Activated CD8-positive, alpha-beta memory T cell treated with anti-CD3 and anti-CD28 coated beads for 1 hour (primary cell): ENCODE measurements around the gene TMEM170B.

Source experiments
- DNase-seq, 2 donors: peaks; one replicate each; pipeline ENCODE4 v3.0.0-alpha.2; 2020; ENCODE audit warnings: low read depth in 1 of 2; ENCODE audit errors: extremely low read depth in 1 of 2

Gene TMEM170B

DNA sequence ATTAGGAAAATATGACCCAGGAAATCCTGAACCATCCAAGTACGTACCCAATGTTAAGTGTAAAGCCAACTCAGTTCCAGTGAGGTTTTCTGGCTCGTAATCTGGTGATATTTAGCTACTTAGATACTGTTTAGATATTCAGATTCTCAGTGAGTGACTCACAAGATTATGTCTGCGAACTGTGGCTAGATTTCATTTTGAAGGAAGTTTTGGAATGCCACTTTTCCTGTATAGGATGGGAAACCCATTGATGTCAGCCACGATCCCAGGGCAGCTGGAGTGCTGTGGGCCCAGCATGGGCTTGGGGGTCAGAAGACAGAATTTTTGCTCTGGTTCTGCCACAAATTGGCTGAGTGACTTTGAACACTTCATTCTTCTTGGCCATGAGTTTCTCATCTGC, 76.3 kb downstream of the TMEM170B start:
- DNase-seq = no peak

- DNase-seq = no peak
Observed at GRCh38 chr6:11614534-11615213, 77.1 kb downstream of the TMEM170B start.

- DNase-seq = no peak
Observed at GRCh38 chr6:11615214-11615602, 77.7 kb downstream of the TMEM170B start.

DNA sequence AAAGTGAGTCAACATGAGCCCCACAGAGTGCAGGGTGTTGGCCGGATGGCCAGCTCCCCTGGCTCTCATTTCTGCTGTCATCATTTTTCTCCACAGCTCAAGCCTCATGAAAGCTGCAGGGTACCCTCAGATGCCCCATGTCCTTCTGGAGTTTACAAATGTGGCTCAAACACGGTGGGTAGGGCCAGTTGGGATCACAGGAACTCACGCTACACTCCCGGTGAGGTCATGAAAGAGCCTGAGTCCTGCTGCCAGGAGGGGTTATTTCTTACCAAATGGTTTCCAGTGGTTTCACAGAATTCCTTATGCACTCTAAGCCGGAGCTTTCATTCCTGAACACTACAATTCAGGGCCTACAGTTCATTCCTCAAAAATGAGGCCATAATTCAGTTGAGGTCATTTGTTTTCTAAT, 78.7 kb downstream of the TMEM170B start:
- no peak for DNase-seq

GRCh38 chr6:11618533-11618932, 81.0 kb downstream of the TMEM170B start:
- DNase-seq = no peak

DNA sequence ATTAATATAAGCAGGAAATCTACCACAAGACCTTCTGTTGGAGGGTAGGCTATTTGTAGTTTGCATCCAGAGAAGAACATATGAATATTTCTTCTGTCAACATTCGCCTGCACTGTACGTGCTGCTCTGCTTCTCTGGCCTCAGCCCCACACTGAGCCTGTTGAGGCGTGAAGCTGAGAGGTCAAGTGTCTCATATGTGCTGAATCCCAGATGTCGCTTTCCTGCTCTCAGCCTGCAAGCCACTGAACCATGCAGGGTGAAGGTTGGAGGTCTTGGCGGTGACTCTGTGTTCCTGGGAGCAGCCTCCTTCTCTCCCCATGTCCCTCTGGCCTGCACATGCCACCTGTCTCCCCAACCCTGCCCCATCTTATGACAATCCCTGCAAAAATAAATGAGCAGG, 83.6 kb downstream of the TMEM170B start:
- no peak for DNase-seq

- no peak for DNase-seq
Observed at GRCh38 chr6:11622156-11622555, 84.6 kb downstream of the TMEM170B start.

- DNase-seq = no peak
Observed at GRCh38 chr6:11623272-11623671, 85.7 kb downstream of the TMEM170B start.

- DNase-seq = no peak
Observed at GRCh38 chr6:11625302-11625701, 87.8 kb downstream of the TMEM170B start.

DNA sequence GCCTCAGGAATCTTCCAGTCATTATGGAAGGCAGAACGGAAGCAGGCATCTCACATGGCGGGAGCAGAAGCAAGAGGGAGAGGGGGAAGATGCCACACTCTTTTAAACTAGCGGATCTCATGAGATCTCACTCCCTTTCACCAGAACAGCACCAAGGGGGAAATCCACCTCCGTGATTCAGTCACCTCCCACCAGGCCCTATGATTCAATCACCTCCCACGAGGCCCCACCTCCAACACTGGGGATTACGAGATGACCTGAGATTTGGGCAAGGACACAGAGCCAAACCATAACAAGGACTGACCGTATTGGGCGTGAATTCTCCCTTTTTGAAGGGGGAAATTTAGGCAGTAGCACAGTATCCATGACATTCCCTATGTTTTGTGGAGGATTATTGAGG, 88.8 kb downstream of the TMEM170B start:
- no peak for DNase-seq

- DNase-seq = no peak
Observed at GRCh38 chr6:11628562-11628961, 91.0 kb downstream of the TMEM170B start.

- no peak for DNase-seq
Observed at GRCh38 chr6:11631008-11631407, 93.5 kb downstream of the TMEM170B start.

DNA sequence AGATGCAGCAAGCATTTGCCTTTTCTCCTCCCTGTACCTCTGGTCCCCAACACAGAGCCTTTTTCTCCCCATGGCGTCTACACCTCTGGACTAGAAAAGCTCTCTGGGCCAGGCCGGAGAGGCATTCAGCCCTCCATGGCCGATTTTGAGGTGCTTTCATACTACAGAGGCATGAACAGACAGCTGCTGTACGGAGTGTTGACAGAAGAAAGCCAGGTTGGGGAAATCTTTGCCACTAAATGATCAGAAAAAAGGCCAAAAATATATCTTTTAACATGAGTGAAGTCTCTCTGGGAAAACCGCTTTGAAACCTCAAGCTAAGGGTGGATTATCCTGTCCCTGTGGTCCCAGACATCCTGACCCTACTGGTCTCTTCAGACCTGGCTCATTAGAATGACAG, 94.0 kb downstream of the TMEM170B start:
- no peak for DNase-seq

DNA sequence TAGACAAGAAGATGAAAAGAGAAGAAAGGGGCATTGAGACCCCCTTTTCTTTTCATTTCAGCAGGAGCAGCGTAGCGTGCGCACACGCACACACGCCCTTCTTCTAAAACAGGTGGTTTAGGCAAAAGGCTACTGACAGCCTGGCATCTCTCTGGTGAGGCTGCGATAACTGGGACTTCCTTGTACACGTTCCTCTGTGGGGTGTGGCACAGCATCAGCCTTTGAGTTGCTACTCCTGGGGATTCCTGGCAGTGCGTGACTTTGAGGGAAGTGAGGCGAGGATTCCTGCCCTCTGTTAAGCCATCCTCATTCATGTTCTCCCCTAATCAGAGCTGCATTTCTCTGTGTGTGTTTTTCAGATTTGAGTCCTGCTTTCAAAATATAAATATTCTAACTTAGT, 94.7 kb downstream of the TMEM170B start:
- no peak for DNase-seq

DNA sequence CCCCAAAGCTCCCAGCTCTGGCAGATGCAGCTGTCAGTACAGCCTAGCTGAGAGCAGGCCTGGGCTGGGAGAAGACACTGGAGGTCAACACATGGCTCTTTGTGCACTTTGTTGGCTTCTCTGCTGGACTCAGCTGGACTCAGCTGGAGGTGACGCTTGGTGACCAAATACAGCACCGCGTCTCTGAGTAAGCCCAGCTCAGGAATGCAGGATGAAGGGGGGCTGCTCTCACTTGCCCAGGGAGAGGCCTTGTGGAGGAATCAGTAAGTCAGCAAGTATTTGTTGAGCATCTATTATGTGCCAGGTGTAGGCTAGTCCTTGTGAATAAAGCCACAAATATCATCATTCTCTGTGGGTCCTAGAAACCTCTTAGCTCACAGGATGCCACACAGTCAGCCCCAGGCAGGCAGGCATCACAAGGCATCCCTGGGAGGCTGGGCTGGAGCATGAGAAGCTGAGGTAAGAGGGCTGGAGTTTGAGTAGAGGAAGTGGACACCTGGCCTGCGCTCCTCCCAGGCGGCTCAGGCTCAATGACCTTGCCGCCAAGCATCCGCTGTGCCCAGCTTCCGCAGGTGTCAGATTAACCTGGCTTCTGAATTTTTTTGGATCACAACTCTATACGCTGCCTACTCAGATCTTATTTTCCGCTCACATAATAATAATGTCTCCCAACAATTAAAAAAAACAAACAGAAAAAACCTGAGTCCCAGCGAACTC, 95.4 kb downstream of the TMEM170B start:
- DNase-seq = no peak
